B cell (primary cell): ENCODE data around the gene NUDT1. TPM values are rescaled to one million over a fixed set of nuclear protein-coding genes. Genes with fewer than 3 reads are reported as not detected.

ENCODE experiments used
- ATAC-seq: fragments of 200-7000 bp; cut with Tn5 transposase; one replicate; pipeline ENCODE4 v1.10.0; 2021; ENCODE audit warnings: low read depth, mild to moderate bottlenecking, moderate number of reproducible peaks, moderate library complexity
- CTCF ChIA-PET: fragments of 350-600 bp; sonication (Branson Sonifier 250); formaldehyde crosslinking; loops from one replicate; lab custom pipeline; 2021; ENCODE audit warnings: antibody characterized with exemption, inconsistent platforms; lab: Charles Lee
- POLR2A ChIA-PET: fragments of 350-600 bp; sonication (Branson Sonifier 250); formaldehyde crosslinking; loops from one replicate; lab custom pipeline; 2021; ENCODE audit warnings: antibody characterized with exemption; lab: Charles Lee
- DNase-seq: peaks from one replicate; pipeline ENCODE4 v3.0.0; 2013
- H2AFZ ChIP-seq: 2 replicates; pipeline ENCODE4 v1.6.1; 2012; ENCODE audit warnings: mild to moderate bottlenecking, low read depth, low read length; ENCODE audit not compliant: insufficient read depth, poor library complexity, severe bottlenecking
- H3K27ac ChIP-seq, 2 donors: 1 replicate in 1 of 2; 2 replicates in 1 of 2; pipeline ENCODE4 v1.5.1; 2012 to 2013; ENCODE audit warnings: low read length in 2 of 2, mild to moderate bottlenecking in 2 of 2, moderate library complexity in 1 of 2
- H3K27me3 ChIP-seq, 4 experiments: fragments of 200-600 bp in 1 of 4; sonication (generic) in 1 of 4; replicated peaks in 1 of 4; 1 replicate in 2 of 4; 2 replicates in 2 of 4; pipeline versions ENCODE4 v1.6.1 to v1.7.0; 2013 to 2016; ENCODE audit warnings: low read length in 3 of 4, mild to moderate bottlenecking in 2 of 4, mixed read lengths in 1 of 4, moderate library complexity in 1 of 4; ENCODE audit not compliant: insufficient read depth in 4 of 4, control insufficient read depth in 3 of 4; ENCODE audit errors: control extremely low read depth in 1 of 4
- H3K36me3 ChIP-seq, 2 experiments: replicated peaks in 1 of 2; 1 replicate in 1 of 2; 2 replicates in 1 of 2; pipeline versions ENCODE4 v1.6.1 to v1.7.1; 2013; ENCODE audit warnings: low read length in 1 of 2; ENCODE audit not compliant: insufficient read depth in 2 of 2, control insufficient read depth in 1 of 2; ENCODE audit errors: control extremely low read depth in 1 of 2, extremely low read depth in 1 of 2
- H3K4me1 ChIP-seq, 2 donors: fragments of 200-600 bp in 1 of 2; sonication (generic) in 1 of 2; 1 replicate in 1 of 2; 2 replicates in 1 of 2; pipeline versions ENCODE4 v1.5.1 to v1.6.1; 2013 to 2017; ENCODE audit warnings: low read length in 2 of 2; ENCODE audit not compliant: control insufficient read depth in 2 of 2, insufficient read depth in 2 of 2
- H3K4me2 ChIP-seq: replicated peaks from 2 replicates; pipeline ENCODE3; 2012; ENCODE audit warnings: mild to moderate bottlenecking, low read depth, low read length; ENCODE audit not compliant: poor library complexity, severe bottlenecking
- H3K4me3 ChIP-seq, 5 experiments: fragments of 200-600 bp in 1 of 5; sonication (generic) in 1 of 5; 1 replicate in 3 of 5; 2 replicates in 2 of 5; pipeline versions ENCODE4 v1.5.1 to v1.7.0; 2011 to 2016; ENCODE audit warnings: low read length in 4 of 5, mild to moderate bottlenecking in 4 of 5, low read depth in 2 of 5, control low read depth in 1 of 5, moderate library complexity in 1 of 5; ENCODE audit not compliant: insufficient read depth in 1 of 5; ENCODE audit errors: control extremely low read depth in 1 of 5, extremely low read depth in 1 of 5
- H3K79me2 ChIP-seq: fragments of 200-600 bp; sonication (generic); one replicate; pipeline ENCODE4 v1.6.0; 2016; ENCODE audit warnings: low read length; ENCODE audit not compliant: control insufficient read depth, insufficient read depth
- H3K9ac ChIP-seq: fragments of 200-600 bp; sonication (generic); 2 replicates; pipeline ENCODE4 v1.6.1; 2017; ENCODE audit warnings: mild to moderate bottlenecking, low read length, moderate library complexity
- H3K9me3 ChIP-seq, 3 donors: one replicate each; pipeline versions ENCODE4 v1.6.1 to v1.7.1; 2013; ENCODE audit warnings: low read length in 2 of 3; ENCODE audit not compliant: control insufficient read depth in 2 of 3, insufficient read depth in 1 of 3; ENCODE audit errors: control extremely low read depth in 1 of 3
- H4K20me1 ChIP-seq: 2 replicates; pipeline ENCODE4 v1.6.0; 2012; ENCODE audit warnings: mild to moderate bottlenecking, low read length; ENCODE audit not compliant: insufficient read depth, control insufficient read depth, poor library complexity, severe bottlenecking
- H3K27ac Mint-ChIP-seq: one replicate; pipeline ENCODE4 v1.8.0; 2021; ENCODE audit warnings: mixed read lengths
- H3K27me3 Mint-ChIP-seq: one replicate; pipeline ENCODE4 v1.8.0; 2021; ENCODE audit warnings: mixed read lengths
- H3K4me1 Mint-ChIP-seq: one replicate; pipeline ENCODE4 v1.8.0; 2021; ENCODE audit warnings: mixed read lengths
- H3K4me3 Mint-ChIP-seq: one replicate; pipeline ENCODE4 v1.8.0; 2021; ENCODE audit warnings: mixed read lengths
- H3K9me3 Mint-ChIP-seq: one replicate; pipeline ENCODE4 v1.8.0; 2022; ENCODE audit warnings: mixed read lengths; ENCODE audit not compliant: insufficient read depth
- CTCF ChIP-seq: fragments of 200-600 bp; IDR thresholded peaks from one replicate; pipeline ENCODE4 v1.8.0; 2022; ENCODE audit warnings: antibody characterized with exemption, mild to moderate bottlenecking
- EZH2 ChIP-seq: IDR thresholded peaks from 2 replicates; pipeline ENCODE4 v1.6.1; 2012; ENCODE audit warnings: borderline replicate concordance, low read depth, mild to moderate bottlenecking, moderate library complexity, low read length; ENCODE audit not compliant: insufficient read depth, poor library complexity, severe bottlenecking
- WGBS: methylation state at CpG from one replicate; pipeline ENCODE4 v1.1.5; 2013; ENCODE audit warnings: missing lambda C conversion rate; ENCODE audit not compliant: insufficient coverage; 5-methylcytosine and 5-hydroxymethylcytosine counted together
- intact Hi-C: fragments of 100-400 bp; cut with micrococcal nuclease; formaldehyde crosslinking; loops from one replicate; pipeline ENCODE4 v1.10.0; 2022
- polyA plus RNA-seq: library from polyadenylated mRNA; depleted of rRNA; stranded (reverse); fragments of >200 nt; gene quantifications from 2 replicates; pipeline ENCODE4 v1.2.3, GENCODE V29; 2012
- total RNA-seq, 2 donors: library from RNA; stranded (reverse); fragments of 120-200 nt in 1 of 2; gene quantifications; 1 replicate in 1 of 2; 2 replicates in 1 of 2; pipeline versions ENCODE4 v1.2.3 to v1.2.4, GENCODE V29; 2013 to 2022

The NUDT1 gene
- total and polyA plus RNA-seq, 2 donors (not counting 1 experiment from before 2014, with no cell fraction given), result 21.1 to 22.9 TPM

- ChIA-PET CTCF (no interaction called here), POLR2A (no interaction called here)
- no peak overlapping the region for H3K27ac ChIP-seq
- Mint-ChIP-seq H3K4me3 (no peak overlapping the region), H3K4me1 (peaks cover 15% of the 10 kb centered on the region), H3K27me3 (no peaks in the 10 kb centered on the region), H3K27ac (no peak overlapping the region), H3K9me3 (no peaks in the 10 kb centered on the region)
- H4K20me1 ChIP-seq, result peaks cover 9% of the 10 kb centered on the region
- no peak for TF ChIP-seq EZH2
- no peak for TF ChIP-seq CTCF
- no peak overlapping the region for H3K4me2 ChIP-seq
- peaks cover 0 to 37% of the 10 kb centered on the region in 2 experiments for H3K36me3 ChIP-seq
- peaks cover 47% of the 10 kb centered on the region for H3K79me2 ChIP-seq
- H3K4me1 ChIP-seq, result peaks cover 0 to 14% of the 10 kb centered on the region in 2 donors
- WGBS, result 99% methylated on average over 25 of the region's 25 CpGs
- H3K27me3 ChIP-seq, result no peaks in the 10 kb centered on the region
- no peak overlapping the region for H3K4me3 ChIP-seq
- ATAC-seq (no peak), DNase-seq (no peak)
- intact Hi-C loops, result no loop called here
- no peak overlapping the region for H2AFZ ChIP-seq
- H3K9ac ChIP-seq, result no peak overlapping the region
- H3K9me3 ChIP-seq, result peaks cover 0 to 16% (median 4%) of the 10 kb centered on the region in 3 donors
These were observed 42.0 kb upstream of the NUDT1 start for GRCh38 chr7:2199956-2200583.

GRCh38 chr7:2200584-2200980, 41.4 kb upstream of the NUDT1 start:
- Histone ChIP-seq H3K79me2 (peaks cover 47% of the 10 kb centered on the region), H3K27ac (no peak overlapping the region), H3K4me1 (peaks cover 0 to 14% of the 10 kb centered on the region in 2 donors), H3K9ac (no peak overlapping the region), H3K27me3 (no peaks in the 10 kb centered on the region), H4K20me1 (peaks cover 9% of the 10 kb centered on the region), H3K36me3 (peaks cover 0 to 32% of the 10 kb centered on the region in 2 experiments), H3K9me3 (peaks cover 0 to 12% (median 0%) of the 10 kb centered on the region in 3 donors), H3K4me3 (no peak overlapping the region), H2AFZ (no peak overlapping the region), H3K4me2 (no peak overlapping the region)
- no peak for DNase-seq
- Mint-ChIP-seq H3K27ac (no peak overlapping the region), H3K9me3 (no peaks in the 10 kb centered on the region), H3K27me3 (no peaks in the 10 kb centered on the region), H3K4me1 (peaks cover 15% of the 10 kb centered on the region), H3K4me3 (no peak overlapping the region)
- ChIA-PET POLR2A (no interaction called here), CTCF (no interaction called here)
- 98% methylated on average over 18 of the region's 18 CpGs for WGBS
- intact Hi-C loops, result no loop called here
- no peak for TF ChIP-seq CTCF
- no peak for TF ChIP-seq EZH2
- no peak for ATAC-seq
